ENCODE results near the gene FAT4.

DNA sequence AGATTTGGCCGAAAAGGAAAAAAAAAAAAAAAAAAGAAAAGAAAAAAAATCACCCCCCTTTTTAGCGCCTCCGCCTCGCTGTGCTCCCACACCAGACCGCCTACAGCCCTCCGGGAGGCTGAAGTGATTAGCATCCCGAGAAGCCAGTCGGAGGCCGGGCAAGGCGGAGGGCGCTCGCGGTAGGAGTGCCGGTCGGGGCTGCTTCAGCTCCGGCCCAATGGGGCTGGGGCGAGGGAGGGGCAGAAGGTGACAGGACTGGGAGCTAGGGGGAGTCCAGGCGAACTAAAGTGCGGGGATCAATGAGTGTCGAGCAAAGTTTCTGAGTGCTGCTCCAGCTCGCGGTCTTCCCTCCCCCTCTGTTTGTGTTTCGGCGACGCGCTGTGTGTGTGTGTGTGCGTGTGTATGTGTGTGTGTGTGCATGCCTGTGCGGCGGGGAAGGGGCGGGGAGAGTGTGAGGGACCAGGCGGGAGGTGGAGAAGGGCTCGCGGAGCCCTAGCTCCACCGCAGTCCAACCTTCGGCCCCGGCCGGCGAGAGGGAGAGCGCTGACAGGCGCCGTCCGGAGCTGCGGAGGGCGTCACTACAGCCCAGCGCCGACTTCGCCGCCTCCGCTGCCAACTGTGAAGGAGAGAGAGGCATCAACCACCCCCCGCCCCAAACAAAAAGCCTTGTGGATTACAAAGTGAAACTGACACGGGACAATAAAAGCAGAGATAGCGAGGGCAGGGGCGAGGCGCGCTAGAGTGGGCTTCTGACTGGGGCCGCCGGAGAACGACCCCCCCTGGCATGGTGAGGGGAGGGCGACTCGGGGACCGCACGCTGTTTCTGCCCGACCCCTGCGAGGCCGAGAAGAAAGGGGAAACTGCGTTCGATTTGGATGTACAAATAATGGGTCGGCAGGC lies at the start of gene FAT4:
- TF ChIP-seq, protein P1, sequence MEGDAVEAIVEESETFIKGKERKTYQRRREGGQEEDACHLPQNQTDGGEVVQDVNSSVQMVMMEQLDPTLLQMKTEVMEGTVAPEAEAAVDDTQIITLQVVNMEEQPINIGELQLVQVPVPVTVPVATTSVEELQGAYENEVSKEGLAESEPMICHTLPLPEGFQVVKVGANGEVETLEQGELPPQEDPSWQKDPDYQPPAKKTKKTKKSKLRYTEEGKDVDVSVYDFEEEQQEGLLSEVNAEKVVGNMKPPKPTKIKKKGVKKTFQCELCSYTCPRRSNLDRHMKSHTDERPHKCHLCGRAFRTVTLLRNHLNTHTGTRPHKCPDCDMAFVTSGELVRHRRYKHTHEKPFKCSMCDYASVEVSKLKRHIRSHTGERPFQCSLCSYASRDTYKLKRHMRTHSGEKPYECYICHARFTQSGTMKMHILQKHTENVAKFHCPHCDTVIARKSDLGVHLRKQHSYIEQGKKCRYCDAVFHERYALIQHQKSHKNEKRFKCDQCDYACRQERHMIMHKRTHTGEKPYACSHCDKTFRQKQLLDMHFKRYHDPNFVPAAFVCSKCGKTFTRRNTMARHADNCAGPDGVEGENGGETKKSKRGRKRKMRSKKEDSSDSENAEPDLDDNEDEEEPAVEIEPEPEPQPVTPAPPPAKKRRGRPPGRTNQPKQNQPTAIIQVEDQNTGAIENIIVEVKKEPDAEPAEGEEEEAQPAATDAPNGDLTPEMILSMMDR (IDR thresholded peaks at IDR 0.05): peak in 1 of 3 experiments; percentile 5
- no peak for TF ChIP-seq POLR2A (IDR thresholded peaks at IDR 0.05)
